ENCODE data around the gene ARHGEF3.

GRCh38 chr3:56811546-56812202 lies 9.9 kb upstream of the ARHGEF3 start:
- TF ChIP-seq POLR2A (IDR thresholded peaks at IDR 0.05) (no peak), CTCF (IDR thresholded peaks at IDR 0.05) (no peak), EP300 (IDR thresholded peaks at IDR 0.05) (no peak)
